Measurements from ENCODE around the gene FERMT1.

FERMT1 gene

GRCh38 chr20:6086868-6087267, 36.0 kb downstream of the FERMT1 start:
- H3K36me3 ChIP-seq (ENCODE audit: insufficient read depth, low read length): no peaks in the 10 kb centered on the region
- H3K4me3 ChIP-seq (ENCODE audit: low read length): no peak overlapping the region
- no peaks in the 10 kb centered on the region for H3K4me1 ChIP-seq (ENCODE audit: control insufficient read depth, insufficient read depth, low read length)
- H3K9me3 ChIP-seq (replicated peaks; ENCODE audit: low read length): no peaks in the 10 kb centered on the region
- H3K27me3 ChIP-seq (ENCODE audit: control insufficient read depth, insufficient read depth, low read length): no peaks in the 10 kb centered on the region
- no peak overlapping the region for H3K9ac ChIP-seq (ENCODE audit: low read depth, low read length)
- no peak overlapping the region for H3K4me2 ChIP-seq (ENCODE audit: low read length)

GRCh38 chr20:6083926-6084325, 38.9 kb downstream of the FERMT1 start:
- no peaks in the 10 kb centered on the region for H3K9me3 ChIP-seq (replicated peaks; ENCODE audit: low read length)
- H3K4me2 ChIP-seq (ENCODE audit: low read length): no peak overlapping the region
- no peaks in the 10 kb centered on the region for H3K36me3 ChIP-seq (ENCODE audit: insufficient read depth, low read length)
- H3K4me1 ChIP-seq (ENCODE audit: control insufficient read depth, insufficient read depth, low read length): no peaks in the 10 kb centered on the region
- H3K9ac ChIP-seq (ENCODE audit: low read depth, low read length): no peak overlapping the region
- no peaks in the 10 kb centered on the region for H3K27me3 ChIP-seq (ENCODE audit: control insufficient read depth, insufficient read depth, low read length)
- H3K4me3 ChIP-seq (ENCODE audit: low read length): no peak overlapping the region

GRCh38 chr20:6081236-6081635, 41.6 kb downstream of the FERMT1 start:
- Histone ChIP-seq H3K36me3 (ENCODE audit: insufficient read depth, low read length) (no peaks in the 10 kb centered on the region), H3K4me1 (ENCODE audit: control insufficient read depth, insufficient read depth, low read length) (no peaks in the 10 kb centered on the region), H3K9ac (ENCODE audit: low read depth, low read length) (no peak overlapping the region), H3K4me3 (ENCODE audit: low read length) (no peak overlapping the region), H3K4me2 (ENCODE audit: low read length) (no peak overlapping the region), H3K27me3 (ENCODE audit: control insufficient read depth, insufficient read depth, low read length) (no peaks in the 10 kb centered on the region), H3K9me3 (replicated peaks; ENCODE audit: low read length) (no peaks in the 10 kb centered on the region)

- Histone ChIP-seq H3K4me2 (ENCODE audit: low read length) (no peak overlapping the region), H3K27me3 (ENCODE audit: control insufficient read depth, insufficient read depth, low read length) (no peaks in the 10 kb centered on the region), H3K4me3 (ENCODE audit: low read length) (no peak overlapping the region), H3K9me3 (replicated peaks; ENCODE audit: low read length) (no peaks in the 10 kb centered on the region), H3K36me3 (ENCODE audit: insufficient read depth, low read length) (no peaks in the 10 kb centered on the region), H3K4me1 (ENCODE audit: control insufficient read depth, insufficient read depth, low read length) (no peaks in the 10 kb centered on the region), H3K9ac (ENCODE audit: low read depth, low read length) (no peak overlapping the region)
Observed at GRCh38 chr20:6079016-6079415, 43.8 kb downstream of the FERMT1 start.

GRCh38 chr20:6075428-6076219, 47.2 kb downstream of the FERMT1 start:
- Histone ChIP-seq H3K27me3 (ENCODE audit: control insufficient read depth, insufficient read depth, low read length) (no peaks in the 10 kb centered on the region), H3K9ac (ENCODE audit: low read depth, low read length) (no peak overlapping the region), H3K4me1 (ENCODE audit: control insufficient read depth, insufficient read depth, low read length) (no peaks in the 10 kb centered on the region), H3K36me3 (ENCODE audit: insufficient read depth, low read length) (no peaks in the 10 kb centered on the region), H3K4me2 (ENCODE audit: low read length) (no peak overlapping the region), H3K9me3 (replicated peaks; ENCODE audit: low read length) (no peaks in the 10 kb centered on the region), H3K4me3 (ENCODE audit: low read length) (no peak overlapping the region)

GRCh38 chr20:6074784-6075183, 48.0 kb downstream of the FERMT1 start:
- no peak overlapping the region for H3K9ac ChIP-seq (ENCODE audit: low read depth, low read length)
- H3K4me3 ChIP-seq (ENCODE audit: low read length): no peak overlapping the region
- H3K36me3 ChIP-seq (ENCODE audit: insufficient read depth, low read length): no peaks in the 10 kb centered on the region
- no peaks in the 10 kb centered on the region for H3K4me1 ChIP-seq (ENCODE audit: control insufficient read depth, insufficient read depth, low read length)
- H3K4me2 ChIP-seq (ENCODE audit: low read length): no peak overlapping the region
- no peaks in the 10 kb centered on the region for H3K9me3 ChIP-seq (replicated peaks; ENCODE audit: low read length)
- no peaks in the 10 kb centered on the region for H3K27me3 ChIP-seq (ENCODE audit: control insufficient read depth, insufficient read depth, low read length)

- no peaks in the 10 kb centered on the region for H3K36me3 ChIP-seq (ENCODE audit: insufficient read depth, low read length)
- no peak overlapping the region for H3K4me2 ChIP-seq (ENCODE audit: low read length)
- H3K9me3 ChIP-seq (replicated peaks; ENCODE audit: low read length): no peaks in the 10 kb centered on the region
- H3K4me1 ChIP-seq (ENCODE audit: control insufficient read depth, insufficient read depth, low read length): no peaks in the 10 kb centered on the region
- no peak overlapping the region for H3K4me3 ChIP-seq (ENCODE audit: low read length)
- no peak overlapping the region for H3K9ac ChIP-seq (ENCODE audit: low read depth, low read length)
- no peaks in the 10 kb centered on the region for H3K27me3 ChIP-seq (ENCODE audit: control insufficient read depth, insufficient read depth, low read length)
Observed at GRCh38 chr20:6074145-6074561, 48.7 kb downstream of the FERMT1 start.

- H3K9ac ChIP-seq (ENCODE audit: low read depth, low read length): no peak overlapping the region
- no peaks in the 10 kb centered on the region for H3K27me3 ChIP-seq (ENCODE audit: control insufficient read depth, insufficient read depth, low read length)
Observed at GRCh38 chr20:6070829-6071695, 51.8 kb downstream of the FERMT1 start.

GRCh38 chr20:6069669-6070068, 53.2 kb downstream of the FERMT1 start:
- Histone ChIP-seq H3K4me1 (ENCODE audit: control insufficient read depth, insufficient read depth, low read length) (no peaks in the 10 kb centered on the region), H3K27me3 (ENCODE audit: control insufficient read depth, insufficient read depth, low read length) (no peaks in the 10 kb centered on the region), H3K9me3 (replicated peaks; ENCODE audit: low read length) (no peaks in the 10 kb centered on the region), H3K36me3 (ENCODE audit: insufficient read depth, low read length) (no peaks in the 10 kb centered on the region), H3K9ac (ENCODE audit: low read depth, low read length) (no peak overlapping the region), H3K4me2 (ENCODE audit: low read length) (no peak overlapping the region), H3K4me3 (ENCODE audit: low read length) (no peak overlapping the region)

More at GRCh38 chr20:6070829-6071695, 51.8 kb downstream of the FERMT1 start:
- Histone ChIP-seq H3K4me2 (ENCODE audit: low read length) (no peak overlapping the region), H3K9me3 (replicated peaks; ENCODE audit: low read length) (no peaks in the 10 kb centered on the region), H3K4me1 (ENCODE audit: control insufficient read depth, insufficient read depth, low read length) (no peaks in the 10 kb centered on the region), H3K36me3 (ENCODE audit: insufficient read depth, low read length) (no peaks in the 10 kb centered on the region), H3K4me3 (ENCODE audit: low read length) (no peak overlapping the region)

GRCh38 chr20:6067763-6068318, 55.0 kb downstream of the FERMT1 start:
- Histone ChIP-seq H3K9ac (ENCODE audit: low read depth, low read length) (no peak overlapping the region), H3K27me3 (ENCODE audit: control insufficient read depth, insufficient read depth, low read length) (no peaks in the 10 kb centered on the region), H3K9me3 (replicated peaks; ENCODE audit: low read length) (no peaks in the 10 kb centered on the region), H3K4me2 (ENCODE audit: low read length) (no peak overlapping the region), H3K4me3 (ENCODE audit: low read length) (no peak overlapping the region), H3K36me3 (ENCODE audit: insufficient read depth, low read length) (no peaks in the 10 kb centered on the region), H3K4me1 (ENCODE audit: control insufficient read depth, insufficient read depth, low read length) (no peaks in the 10 kb centered on the region)

GRCh38 chr20:6066582-6066981, 56.2 kb downstream of the FERMT1 start:
- Histone ChIP-seq H3K4me3 (ENCODE audit: low read length) (no peak overlapping the region), H3K9me3 (replicated peaks; ENCODE audit: low read length) (no peaks in the 10 kb centered on the region), H3K36me3 (ENCODE audit: insufficient read depth, low read length) (no peaks in the 10 kb centered on the region), H3K4me2 (ENCODE audit: low read length) (no peak overlapping the region), H3K9ac (ENCODE audit: low read depth, low read length) (no peak overlapping the region), H3K4me1 (ENCODE audit: control insufficient read depth, insufficient read depth, low read length) (no peaks in the 10 kb centered on the region), H3K27me3 (ENCODE audit: control insufficient read depth, insufficient read depth, low read length) (no peaks in the 10 kb centered on the region)
